SK-MEL-5 (cell line): ENCODE data around the gene LMAN1. TPM values are rescaled to one million over a fixed set of nuclear protein-coding genes. Genes with fewer than 3 reads are reported as not detected.

Source experiments
- DNase-seq: peaks from one replicate; pipeline ENCODE4 v3.0.0-alpha.2; 2016; ENCODE audit warnings: low read depth, low spot score
- in situ Hi-C: cut with HindIII; loops from 2 replicates; pipeline ENCODE4 v1.10.0; 2016; ENCODE audit warnings: low sequenced_read_pairs, high pct_unique_total_duplicates, low pct_unique_long_range_greater_than_20kb
- total RNA-seq: library from RNA; depleted of rRNA; stranded (reverse); fragments of >200 nt; shearing (Covaris generic); gene quantifications from 2 replicates; pipeline ENCODE4 v1.2.3, GENCODE V29; 2014

Gene LMAN1
- total RNA-seq, 1 experiment from 2014 or later = 117 TPM

DNA sequence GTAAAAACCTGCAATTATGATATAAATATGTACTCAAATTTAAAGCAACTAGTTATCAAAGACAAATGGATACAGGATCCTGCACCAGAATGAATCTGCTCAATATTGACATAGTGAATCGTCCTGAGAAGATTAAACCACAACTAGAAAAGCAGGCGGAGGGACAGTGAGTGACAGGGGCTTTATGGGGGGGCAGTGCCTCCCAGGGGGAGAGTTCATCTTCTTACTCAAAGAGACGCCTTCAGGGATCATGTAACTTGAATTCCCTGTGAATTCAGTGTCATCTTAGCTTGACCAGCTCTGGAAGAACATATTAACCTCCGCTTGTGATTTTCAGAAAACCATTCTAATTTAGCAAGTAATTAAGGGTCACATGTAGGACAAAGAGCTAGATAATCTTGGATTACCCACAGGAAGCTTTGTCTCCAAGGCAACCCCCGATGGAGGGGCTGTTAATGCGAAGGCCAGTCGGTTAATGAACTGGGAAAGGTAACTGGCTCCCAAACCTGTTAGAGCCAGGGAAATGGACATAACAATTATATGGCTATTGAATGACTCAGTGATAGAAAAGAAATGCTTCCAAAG is 17.4 kb upstream of the LMAN1 start:
- in situ Hi-C loops = no loop called here
- DNase-seq = no peak

DNA sequence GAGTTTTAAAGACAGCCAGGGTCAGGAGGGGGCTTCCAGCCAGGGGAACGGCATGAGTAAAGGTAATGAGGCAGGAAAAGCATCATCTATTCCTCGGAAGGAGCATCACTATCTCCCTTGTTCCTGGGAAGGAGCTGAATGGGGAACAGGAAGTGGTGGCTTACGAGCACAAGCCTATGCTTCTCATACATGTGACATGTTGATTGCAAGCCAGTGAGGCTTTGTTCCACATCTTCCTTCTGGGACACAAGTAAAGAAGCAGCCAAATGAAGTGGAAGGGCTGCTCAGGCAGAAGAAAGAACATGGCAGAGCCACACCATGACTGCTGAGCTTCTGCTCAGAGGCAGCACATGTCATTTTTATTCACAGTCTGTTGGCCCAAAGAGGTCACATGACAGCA is 15.1 kb upstream of the LMAN1 start:
- in situ Hi-C loops = no loop called here
- peak; percentile 18 for DNase-seq

DNA sequence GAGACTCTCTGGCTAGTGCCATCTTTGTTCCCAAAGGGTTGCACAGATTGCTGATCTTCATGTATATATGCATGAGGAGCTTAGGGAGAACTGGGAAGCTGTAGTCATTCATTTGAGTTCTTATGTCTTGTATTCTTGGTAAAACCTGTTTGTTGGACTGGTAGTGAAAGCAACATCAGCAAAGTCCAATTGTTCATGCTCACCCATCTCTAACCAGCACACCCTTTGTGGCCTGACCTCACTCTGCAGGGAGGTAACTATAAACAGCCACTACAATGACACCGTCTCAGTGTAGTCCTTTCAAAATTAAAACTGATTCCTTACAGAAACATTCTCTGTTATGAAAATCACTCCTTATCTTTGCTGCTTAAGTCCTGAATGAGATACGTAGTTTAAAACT is 13.9 kb upstream of the LMAN1 start:
- in situ Hi-C loops = no loop called here
- no peak for DNase-seq

DNA sequence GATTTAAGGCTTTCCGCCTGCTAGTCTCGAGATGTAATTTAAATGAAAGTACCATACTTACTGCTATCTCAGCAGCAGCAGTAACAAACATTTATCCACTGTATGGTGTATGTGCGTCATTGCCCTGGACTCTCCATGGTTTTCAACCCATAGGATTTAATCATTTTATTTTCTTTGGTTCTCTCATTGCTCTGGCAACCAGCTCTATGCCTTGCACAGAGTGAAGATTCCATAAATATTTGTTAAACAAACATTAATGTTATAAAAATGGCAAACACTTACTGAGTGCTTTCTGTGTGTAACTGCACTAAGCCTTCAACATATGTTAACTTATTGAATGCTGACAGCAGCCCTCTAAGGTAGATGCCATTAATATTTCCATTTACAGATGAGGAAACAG is 1.3 kb upstream of the LMAN1 start:
- in situ Hi-C loops = no loop called here
- DNase-seq = no peak

DNA sequence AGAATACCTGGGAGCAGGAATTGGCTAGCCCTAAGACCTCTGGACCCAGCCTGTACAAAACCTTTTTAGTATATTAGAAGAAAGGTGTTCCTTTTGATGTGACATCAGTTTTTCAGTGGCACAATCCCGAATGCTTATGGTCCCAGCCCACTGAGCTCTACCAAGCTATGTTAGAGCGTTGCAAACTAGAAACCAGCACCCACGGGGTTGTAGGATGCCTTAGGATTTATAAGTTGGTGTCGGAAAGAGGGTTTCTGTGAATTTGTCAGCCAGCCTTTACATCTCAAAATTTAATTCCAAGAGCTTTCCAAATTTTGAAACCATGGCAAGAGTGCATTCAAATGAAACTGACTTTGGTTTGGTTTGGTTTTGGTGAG is 499 bp upstream of the LMAN1 start:
- no peak for DNase-seq
- in situ Hi-C loops = no loop called here

DNA sequence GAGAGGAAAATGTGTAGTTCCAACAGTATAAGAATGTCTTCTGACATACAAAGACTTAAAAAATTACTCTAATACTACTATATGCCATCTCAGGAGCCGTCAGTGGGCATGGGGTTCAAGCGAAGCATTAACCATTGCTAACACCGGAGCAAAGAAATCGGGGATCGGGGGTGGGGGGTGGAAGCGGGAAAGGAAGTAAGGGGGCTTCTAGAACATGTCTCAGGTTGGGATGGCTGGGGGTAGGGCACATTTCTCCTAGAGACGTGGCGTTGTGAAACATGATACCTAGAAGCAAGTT is 702 bp downstream of the LMAN1 start:
- DNase-seq = peak; percentile 12
- in situ Hi-C loops = no loop called here

DNA sequence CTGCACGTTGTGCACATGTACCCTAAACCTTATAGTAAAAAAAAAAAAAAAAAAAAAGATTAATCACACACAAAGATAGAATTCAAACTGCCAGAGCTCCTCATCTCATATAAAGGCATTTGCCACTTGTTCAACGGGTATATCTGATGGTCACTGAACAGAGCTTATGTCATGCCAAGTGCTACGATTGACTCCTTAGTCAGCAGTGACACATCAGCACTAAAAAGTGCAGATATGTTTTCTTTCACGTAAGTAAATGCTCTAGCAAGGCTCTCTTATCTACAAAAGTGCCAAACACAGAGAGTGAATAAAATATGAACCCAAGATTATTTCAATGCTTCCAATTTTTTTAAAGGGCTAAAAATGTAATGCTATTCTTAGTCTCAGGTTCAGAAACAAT is 1.1 kb downstream of the LMAN1 start:
- no peak for DNase-seq
- in situ Hi-C loops = no loop called here

DNA sequence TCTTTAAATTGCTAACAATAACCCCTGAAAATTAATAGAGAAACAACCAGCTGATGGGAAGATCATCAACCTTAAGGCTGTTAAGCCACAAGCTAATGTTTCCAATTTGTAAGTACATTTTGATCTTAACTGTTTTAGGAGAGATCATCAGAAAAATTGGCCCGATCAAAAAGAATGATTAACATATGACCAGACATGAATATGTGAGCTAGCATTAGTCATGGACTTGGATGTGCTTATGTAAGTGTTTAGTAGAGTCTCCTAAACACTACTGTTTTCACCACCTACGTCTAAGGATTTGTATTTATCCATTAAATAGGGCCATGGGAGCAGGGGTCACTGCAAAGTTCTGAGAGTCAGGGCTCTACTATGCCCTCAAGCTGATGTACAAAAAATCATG is 4.3 kb downstream of the LMAN1 start:
- DNase-seq = no peak
- in situ Hi-C loops = no loop called here

DNA sequence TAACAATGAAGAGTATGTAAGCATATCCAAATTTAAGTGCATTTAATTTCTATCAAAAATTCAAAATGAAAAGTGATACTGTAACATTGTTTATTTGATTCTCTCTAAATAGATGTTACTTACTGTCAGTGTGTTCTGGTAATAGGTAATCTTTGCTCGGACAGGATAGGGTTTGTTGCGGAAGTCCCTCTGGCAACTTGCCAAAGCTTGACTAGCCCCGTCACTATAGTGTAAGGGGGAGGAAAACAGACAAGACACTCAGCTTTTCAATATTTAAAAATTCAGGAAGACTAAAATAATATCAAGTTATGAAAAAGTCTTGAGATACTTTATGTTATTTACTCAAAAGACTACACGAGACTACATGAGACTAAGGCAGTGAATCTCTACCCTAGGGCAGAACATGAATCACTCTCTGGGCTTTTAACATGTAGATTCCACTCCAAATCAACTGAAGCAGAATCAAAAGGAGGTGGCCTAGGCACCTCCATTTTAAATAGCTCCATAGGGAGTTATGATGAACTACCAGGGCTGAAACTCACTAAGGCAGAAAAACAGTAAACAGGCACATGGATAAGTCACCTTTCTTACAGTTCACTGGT is 5.9 kb downstream of the LMAN1 start:
- in situ Hi-C loops = no loop called here
- no peak for DNase-seq

DNA sequence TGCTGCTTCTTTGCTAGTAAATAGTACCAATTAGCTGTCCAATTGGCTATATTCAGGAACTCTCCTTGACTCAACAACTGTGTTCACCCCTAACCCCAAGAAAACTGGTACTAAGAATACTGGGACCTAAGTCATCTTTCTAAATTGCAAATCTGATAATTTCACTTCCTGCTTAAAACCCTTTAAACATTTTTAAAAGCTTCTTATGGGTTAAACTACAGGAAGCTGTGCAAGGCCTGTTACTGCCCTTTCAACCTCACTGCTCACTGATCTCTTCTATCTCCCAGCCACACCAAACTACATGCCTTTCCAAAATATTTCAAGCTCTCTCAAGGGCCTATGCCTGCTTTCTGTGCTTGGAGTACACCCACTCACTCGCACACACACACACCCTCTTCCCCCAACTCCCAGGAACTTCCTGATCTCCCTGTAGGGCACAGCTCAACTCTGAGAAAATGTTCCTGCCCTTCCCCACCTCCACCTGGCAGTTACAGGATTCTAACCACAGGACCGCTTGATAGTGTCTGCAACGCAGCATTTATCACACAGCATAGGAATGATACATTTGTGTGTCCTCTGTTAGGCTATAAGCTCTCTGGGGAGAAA is 6.7 kb downstream of the LMAN1 start:
- in situ Hi-C loops = no loop called here
- DNase-seq = no peak

DNA sequence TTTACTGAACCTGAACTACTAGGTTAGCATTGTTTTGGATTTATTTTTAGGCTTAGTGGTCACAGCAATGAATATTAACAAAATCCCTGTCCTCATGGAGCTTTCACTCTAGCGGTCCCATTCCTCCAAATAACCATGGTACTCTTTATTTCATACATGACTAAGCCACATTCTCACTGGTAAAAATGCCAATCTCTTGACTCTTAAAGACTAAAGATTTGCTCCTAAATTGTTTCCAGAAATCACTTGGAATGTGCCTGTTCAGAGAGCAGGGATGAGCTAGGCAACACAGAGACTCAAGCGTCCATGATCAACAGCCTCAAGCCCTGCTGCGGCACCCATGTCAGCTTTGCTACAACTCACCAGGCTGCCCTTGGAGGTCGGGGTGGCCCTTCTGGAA is 13.5 kb downstream of the LMAN1 start:
- no peak for DNase-seq
- in situ Hi-C loops = no loop called here

DNA sequence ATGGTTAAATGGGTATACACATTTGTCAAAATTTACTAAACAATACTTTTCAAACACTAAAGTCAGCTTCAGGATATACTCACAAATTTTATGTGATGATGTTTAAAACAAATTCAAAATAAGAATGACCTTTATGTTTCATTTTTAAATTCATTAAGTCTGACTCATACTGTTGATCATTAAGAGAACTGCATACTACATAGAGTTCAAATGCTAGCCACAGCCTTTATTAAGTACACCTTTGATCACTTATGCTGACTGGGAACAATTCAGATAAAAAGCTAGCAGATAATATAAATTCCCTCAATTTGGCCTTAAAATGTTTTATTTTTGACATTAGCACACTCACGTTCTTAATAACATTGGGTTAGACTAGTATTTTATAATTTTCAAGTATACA is 14.1 kb downstream of the LMAN1 start:
- DNase-seq = no peak
- in situ Hi-C loops = no loop called here

DNA sequence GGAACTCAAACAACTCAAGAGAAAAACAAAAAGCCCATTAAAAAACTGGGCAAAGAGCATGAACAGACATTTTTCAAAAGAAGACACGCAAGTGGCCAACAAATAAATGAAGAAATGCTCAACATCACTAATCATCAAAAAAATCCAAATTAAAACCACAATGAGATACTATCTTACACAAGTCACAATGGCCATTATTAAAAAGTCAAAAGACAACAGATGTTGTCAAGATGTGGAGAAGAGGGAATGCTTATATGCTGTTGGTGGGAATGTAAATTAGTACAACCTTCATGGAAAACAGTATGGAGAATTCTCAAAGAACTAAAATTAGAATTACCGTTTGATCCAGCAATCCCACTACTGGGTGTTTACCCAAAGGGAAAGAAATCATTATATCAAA is 15.1 kb downstream of the LMAN1 start:
- no peak for DNase-seq
- in situ Hi-C loops = no loop called here

DNA sequence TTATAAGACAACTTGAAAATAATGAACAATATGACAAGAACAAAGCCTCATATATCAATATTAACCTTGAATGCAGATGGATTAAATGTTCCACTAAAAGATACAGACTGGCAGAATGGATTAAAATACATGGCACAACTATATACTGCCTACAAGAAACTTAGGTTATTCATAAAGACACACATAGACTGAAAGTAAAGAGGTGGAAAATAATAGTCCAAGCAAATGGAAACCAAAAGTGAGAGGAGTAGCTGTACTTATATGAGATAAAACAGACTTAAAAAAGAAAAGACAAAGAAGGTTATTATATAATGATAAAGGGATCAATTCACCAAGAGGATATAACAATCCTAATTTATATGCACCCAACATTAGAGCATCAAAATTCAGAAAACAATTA is 18.2 kb downstream of the LMAN1 start:
- in situ Hi-C loops = no loop called here
- DNase-seq = no peak

DNA sequence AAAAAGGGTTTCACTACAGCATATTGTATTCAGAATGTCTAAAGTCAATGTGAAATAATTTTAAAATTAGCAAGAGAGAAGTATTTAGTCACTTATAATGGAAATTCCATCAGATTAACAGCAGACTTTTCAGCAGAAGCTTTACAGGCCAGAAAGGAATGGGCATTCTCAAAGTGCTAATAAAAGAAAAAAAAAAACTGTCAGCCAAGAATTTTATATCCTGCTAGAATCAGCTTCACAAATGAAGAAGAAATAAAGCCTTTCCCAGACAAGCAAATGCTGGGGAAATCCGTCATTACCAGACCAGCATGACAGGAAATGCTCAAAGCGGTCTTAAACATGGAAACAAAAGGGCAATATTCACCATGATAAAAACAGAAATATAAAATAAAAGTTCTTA is 18.8 kb downstream of the LMAN1 start:
- in situ Hi-C loops = no loop called here
- no peak for DNase-seq

DNA sequence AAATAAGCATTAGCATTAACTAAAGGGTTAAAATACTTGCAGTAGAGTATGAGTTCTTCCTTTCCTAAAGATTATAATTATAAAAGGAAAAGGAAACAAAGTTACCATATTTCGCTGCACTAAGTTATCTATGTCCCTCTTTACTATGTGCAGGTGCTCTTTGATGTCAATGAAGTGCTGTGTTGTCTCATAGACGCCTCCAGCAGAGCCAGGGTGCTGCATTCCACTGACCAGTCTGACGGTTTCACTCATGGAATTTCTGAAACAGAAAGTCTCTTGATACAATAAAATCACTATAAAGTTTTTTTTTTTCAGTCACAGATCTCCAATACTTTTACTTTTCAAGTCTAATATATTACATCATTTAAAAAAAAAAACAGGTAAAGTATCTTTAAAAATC is 26.1 kb downstream of the LMAN1 start:
- DNase-seq = no peak
- in situ Hi-C loops = no loop called here

DNA sequence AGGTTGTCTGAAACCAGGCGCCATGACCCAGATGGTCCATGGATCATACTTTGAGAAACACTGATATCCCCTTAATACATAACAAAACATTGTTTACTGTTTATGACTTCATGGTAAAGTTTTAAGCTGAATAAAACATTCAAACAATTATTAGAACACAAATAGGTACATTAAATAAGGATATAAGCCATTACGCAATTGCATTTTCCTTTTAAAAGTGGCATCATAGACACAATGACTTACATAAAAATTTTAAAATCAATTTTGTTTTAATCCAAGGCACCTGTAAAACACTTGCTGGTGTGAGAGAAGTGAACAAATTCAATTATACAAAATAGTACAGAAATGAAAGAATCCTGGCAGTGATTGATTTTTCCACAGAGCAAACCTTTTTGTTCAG is 30.4 kb downstream of the LMAN1 start:
- in situ Hi-C loops = no loop called here
- no peak for DNase-seq

DNA sequence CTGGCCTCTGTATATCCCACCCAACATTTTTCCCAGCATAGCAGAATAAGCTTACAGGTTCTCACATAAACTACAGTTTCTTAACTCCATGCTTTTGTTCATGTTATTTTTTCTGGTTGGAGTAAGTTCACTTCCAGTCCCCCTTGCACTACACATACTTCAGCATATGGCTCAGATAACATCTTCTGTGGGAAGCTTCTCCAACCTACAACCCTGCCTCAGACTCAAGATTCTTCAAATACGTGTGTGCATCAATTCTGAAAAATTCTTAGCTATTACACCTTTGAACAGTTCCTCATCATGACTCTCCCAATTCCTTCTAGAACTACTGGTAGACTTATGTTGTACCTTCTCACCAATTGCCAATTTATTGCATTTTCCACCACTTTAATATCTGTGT is 33.1 kb downstream of the LMAN1 start:
- DNase-seq = no peak
- in situ Hi-C loops = no loop called here

DNA sequence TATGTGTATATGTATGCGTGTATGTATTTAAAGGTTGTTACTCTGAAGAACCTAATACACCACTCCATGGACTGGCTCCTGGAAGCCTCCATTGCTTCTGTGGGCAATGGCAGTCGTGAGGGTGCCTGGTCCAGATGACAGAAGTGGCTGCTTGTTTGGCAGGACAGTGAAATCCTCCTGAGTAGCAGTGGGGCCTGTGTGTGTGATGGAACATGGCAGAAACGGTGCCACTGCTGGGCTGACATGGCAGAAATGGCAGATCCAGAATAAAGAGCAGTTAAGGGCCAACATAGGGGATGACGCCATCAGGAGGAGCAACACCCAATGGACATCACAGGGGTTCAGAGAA is 34.5 kb downstream of the LMAN1 start:
- DNase-seq = no peak
- in situ Hi-C loops = no loop called here
